OCI-LY3 (cell line): Measurements from ENCODE around the gene C18orf63.

Source experiments
- EZH2phosphoT487 ChIP-seq: fragments of 200-600 bp; shearing (Covaris generic); IDR thresholded peaks from 2 replicates; pipeline ENCODE4 v1.6.1; 2018; ENCODE audit warnings: antibody characterized with exemption, mixed run types, low read depth
- TF ChIP-seq, protein P1 (sequence below): fragments of 200-600, 300-600 bp; sonication (generic); IDR thresholded peaks from 2 replicates; pipeline ENCODE4 v1.5.1; 2014; ENCODE audit warnings: antibody characterized with exemption, low read length, low read depth

DNA sequence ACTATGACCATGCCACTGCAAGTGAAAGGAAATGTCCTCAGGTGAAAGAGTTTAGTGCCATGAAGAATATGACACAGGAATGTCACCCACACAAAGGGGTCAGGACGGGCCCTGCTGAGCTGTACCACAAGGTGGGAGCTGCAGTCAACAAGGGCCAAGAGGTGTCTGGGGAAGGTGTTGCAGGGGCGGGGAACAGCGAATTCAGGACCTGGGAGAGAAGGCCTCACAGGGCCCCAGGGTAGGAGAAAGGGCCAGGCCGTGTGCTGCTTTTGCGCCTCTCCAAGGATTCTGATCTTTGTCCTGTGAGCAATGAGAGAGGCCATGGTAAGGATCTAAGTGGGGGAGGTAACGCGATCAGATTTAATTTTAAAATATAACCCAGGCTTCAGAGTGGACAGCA is 47.5 kb upstream of the C18orf63 start:
- no peak for TF ChIP-seq EZH2phosphoT487
- TF ChIP-seq, protein P1, sequence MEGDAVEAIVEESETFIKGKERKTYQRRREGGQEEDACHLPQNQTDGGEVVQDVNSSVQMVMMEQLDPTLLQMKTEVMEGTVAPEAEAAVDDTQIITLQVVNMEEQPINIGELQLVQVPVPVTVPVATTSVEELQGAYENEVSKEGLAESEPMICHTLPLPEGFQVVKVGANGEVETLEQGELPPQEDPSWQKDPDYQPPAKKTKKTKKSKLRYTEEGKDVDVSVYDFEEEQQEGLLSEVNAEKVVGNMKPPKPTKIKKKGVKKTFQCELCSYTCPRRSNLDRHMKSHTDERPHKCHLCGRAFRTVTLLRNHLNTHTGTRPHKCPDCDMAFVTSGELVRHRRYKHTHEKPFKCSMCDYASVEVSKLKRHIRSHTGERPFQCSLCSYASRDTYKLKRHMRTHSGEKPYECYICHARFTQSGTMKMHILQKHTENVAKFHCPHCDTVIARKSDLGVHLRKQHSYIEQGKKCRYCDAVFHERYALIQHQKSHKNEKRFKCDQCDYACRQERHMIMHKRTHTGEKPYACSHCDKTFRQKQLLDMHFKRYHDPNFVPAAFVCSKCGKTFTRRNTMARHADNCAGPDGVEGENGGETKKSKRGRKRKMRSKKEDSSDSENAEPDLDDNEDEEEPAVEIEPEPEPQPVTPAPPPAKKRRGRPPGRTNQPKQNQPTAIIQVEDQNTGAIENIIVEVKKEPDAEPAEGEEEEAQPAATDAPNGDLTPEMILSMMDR: no peak
